ENCODE data around the gene CBL. TPM values are rescaled to one million over a fixed set of nuclear protein-coding genes. Genes with fewer than 3 reads are reported as not detected.

The CBL gene
- total and polyA plus RNA-seq, 2 experiments from 2014 or later: 31.6 to 67.6 TPM

DNA sequence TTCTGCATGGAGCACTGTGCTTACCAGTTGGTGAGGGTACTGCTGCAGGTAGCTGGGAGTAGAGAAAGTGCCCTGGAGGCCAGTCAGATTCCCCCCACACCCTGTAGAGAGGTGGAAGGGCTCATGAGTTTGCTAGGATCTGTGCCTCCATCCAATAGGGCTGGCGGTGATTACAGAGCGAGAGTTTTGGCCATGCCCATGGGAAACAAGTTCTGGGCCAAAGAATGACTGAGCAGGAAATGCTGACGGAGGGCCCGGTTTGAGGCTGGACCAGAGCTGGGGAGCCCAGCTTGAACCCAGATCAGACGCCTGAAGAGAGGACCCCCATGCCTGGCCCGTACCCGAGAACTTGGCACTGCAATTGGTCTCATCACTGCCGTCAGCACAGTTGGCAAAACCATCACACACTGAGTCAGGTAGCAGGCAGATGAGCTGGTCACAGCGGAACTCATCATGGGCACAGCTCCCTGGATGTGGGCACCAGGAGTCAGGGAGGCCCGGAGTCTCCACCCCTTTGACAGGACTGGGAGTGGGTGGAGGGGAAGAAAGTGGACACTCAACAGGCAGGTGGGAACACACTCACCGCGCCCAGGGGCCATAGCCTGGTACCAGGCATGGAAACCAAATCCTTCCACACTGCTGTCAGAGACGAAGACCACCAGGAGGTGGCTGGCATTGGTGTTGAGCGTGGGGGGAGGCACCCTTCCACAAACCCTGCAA lies 138.3 kb downstream of the CBL start:
- Histone ChIP-seq H3K27ac (ENCODE audit: low read depth) (no peak overlapping the region), H3K4me1 (ENCODE audit: insufficient read depth) (peaks cover 10% of the 10 kb centered on the region), H3K9me2 (ENCODE audit: insufficient read depth) (no peaks in the 10 kb centered on the region), H3K27me3 (ENCODE audit: insufficient read depth) (peaks cover 38% of the 10 kb centered on the region), H3K4me3 (no peak overlapping the region), H3K79me2 (replicated peaks; ENCODE audit: insufficient read depth) (no peaks in the 10 kb centered on the region), H3K36me3 (ENCODE audit: insufficient read depth) (no peaks in the 10 kb centered on the region), H4K20me1 (replicated peaks; ENCODE audit: insufficient read depth) (no peaks in the 10 kb centered on the region), H3F3A (replicated peaks; ENCODE audit: low read depth) (no peaks in the 10 kb centered on the region; the same call in 1 of the 2 replicates), H2AFZ (no peak overlapping the region), H3K4me2 (no peak overlapping the region)
- H3K4me1 Mint-ChIP-seq: peaks cover 11% of the 10 kb centered on the region
- DNase-seq (ENCODE audit: low spot score) (no peak), ATAC-seq (no peak)
- TF ChIP-seq ZNF114 (CRISPR knock-in tag; IDR thresholded peaks at IDR 0.05): no peak
- TF ChIP-seq, protein P1, sequence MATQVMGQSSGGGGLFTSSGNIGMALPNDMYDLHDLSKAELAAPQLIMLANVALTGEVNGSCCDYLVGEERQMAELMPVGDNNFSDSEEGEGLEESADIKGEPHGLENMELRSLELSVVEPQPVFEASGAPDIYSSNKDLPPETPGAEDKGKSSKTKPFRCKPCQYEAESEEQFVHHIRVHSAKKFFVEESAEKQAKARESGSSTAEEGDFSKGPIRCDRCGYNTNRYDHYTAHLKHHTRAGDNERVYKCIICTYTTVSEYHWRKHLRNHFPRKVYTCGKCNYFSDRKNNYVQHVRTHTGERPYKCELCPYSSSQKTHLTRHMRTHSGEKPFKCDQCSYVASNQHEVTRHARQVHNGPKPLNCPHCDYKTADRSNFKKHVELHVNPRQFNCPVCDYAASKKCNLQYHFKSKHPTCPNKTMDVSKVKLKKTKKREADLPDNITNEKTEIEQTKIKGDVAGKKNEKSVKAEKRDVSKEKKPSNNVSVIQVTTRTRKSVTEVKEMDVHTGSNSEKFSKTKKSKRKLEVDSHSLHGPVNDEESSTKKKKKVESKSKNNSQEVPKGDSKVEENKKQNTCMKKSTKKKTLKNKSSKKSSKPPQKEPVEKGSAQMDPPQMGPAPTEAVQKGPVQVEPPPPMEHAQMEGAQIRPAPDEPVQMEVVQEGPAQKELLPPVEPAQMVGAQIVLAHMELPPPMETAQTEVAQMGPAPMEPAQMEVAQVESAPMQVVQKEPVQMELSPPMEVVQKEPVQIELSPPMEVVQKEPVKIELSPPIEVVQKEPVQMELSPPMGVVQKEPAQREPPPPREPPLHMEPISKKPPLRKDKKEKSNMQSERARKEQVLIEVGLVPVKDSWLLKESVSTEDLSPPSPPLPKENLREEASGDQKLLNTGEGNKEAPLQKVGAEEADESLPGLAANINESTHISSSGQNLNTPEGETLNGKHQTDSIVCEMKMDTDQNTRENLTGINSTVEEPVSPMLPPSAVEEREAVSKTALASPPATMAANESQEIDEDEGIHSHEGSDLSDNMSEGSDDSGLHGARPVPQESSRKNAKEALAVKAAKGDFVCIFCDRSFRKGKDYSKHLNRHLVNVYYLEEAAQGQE (IDR thresholded peaks at IDR 0.05; ENCODE audit: unreplicated experiment): no peak
- TF ChIP-seq CREB1 (CRISPR knock-in tag; IDR thresholded peaks at IDR 0.05; ENCODE audit: low read depth): no peak
- TF ChIP-seq, protein P2, sequence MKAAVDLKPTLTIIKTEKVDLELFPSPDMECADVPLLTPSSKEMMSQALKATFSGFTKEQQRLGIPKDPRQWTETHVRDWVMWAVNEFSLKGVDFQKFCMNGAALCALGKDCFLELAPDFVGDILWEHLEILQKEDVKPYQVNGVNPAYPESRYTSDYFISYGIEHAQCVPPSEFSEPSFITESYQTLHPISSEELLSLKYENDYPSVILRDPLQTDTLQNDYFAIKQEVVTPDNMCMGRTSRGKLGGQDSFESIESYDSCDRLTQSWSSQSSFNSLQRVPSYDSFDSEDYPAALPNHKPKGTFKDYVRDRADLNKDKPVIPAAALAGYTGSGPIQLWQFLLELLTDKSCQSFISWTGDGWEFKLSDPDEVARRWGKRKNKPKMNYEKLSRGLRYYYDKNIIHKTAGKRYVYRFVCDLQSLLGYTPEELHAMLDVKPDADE (IDR thresholded peaks at IDR 0.05): no peak
- no peak for TF ChIP-seq CTCF (conservative IDR thresholded peaks at IDR 0.05; ENCODE audit: low read depth in 2 of 2)
- TF ChIP-seq STAT1 (IDR thresholded peaks at IDR 0.05; ENCODE audit: unreplicated experiment): no peak
- no peak for TF ChIP-seq EZH2 (IDR thresholded peaks at IDR 0.05; ENCODE audit: low read depth, unreplicated experiment)
- no peak for TF ChIP-seq ZNF462 (CRISPR knock-in tag; IDR thresholded peaks at IDR 0.05)
- no peak for TF ChIP-seq POLR2AphosphoS5 (IDR thresholded peaks at IDR 0.05; ENCODE audit: low read depth)
- TF ChIP-seq ZNF331 (CRISPR knock-in tag; IDR thresholded peaks at IDR 0.05; ENCODE audit: low read depth): no peak
- TF ChIP-seq EZH2phosphoT487 (IDR thresholded peaks at IDR 0.05; ENCODE audit: unreplicated experiment): no peak
- TF ChIP-seq NANOG (IDR thresholded peaks at IDR 0.05; ENCODE audit: borderline replicate concordance): no peak
- TF ChIP-seq JUNB (IDR thresholded peaks at IDR 0.05; ENCODE audit: unreplicated experiment): no peak
- H3K36me3 Mint-ChIP-seq (ENCODE audit: low read depth): no peaks in the 10 kb centered on the region
- no peak overlapping the region for H3K27ac Mint-ChIP-seq
- peaks cover 31% of the 10 kb centered on the region for H3K27me3 Mint-ChIP-seq (ENCODE audit: insufficient read depth, low read depth, poor library complexity)
- no peaks in the 10 kb centered on the region for H3K9me3 Mint-ChIP-seq
- no peak overlapping the region for H3K4me3 Mint-ChIP-seq

All from GM23338 (cell line).